GM23338 (cell line): ENCODE data around the gene BCR. TPM values are rescaled to one million over a fixed set of nuclear protein-coding genes. Genes with fewer than 3 reads are reported as not detected.
"Not testable (repeated sequence)": the region's sequence is repeated elsewhere in the genome, so short reads cannot be mapped to it uniquely, and the experiment has no call there.

ENCODE experiments used
- ATAC-seq: fragments of 200-7000 bp; cut with Tn5 transposase; 3 replicates; pipeline ENCODE4 v1.9.1; 2020
- DNase-seq: peaks from one replicate; pipeline ENCODE4 v3.0.0-alpha.2; 2015; ENCODE audit warnings: low spot score
- H2AFZ ChIP-seq: fragments of 200-600 bp; sonication (generic); 2 replicates; pipeline ENCODE4 v1.8.0; 2016; ENCODE audit warnings: antibody characterized with exemption, mild to moderate bottlenecking, moderate library complexity
- H3F3A ChIP-seq: fragments of 200-600 bp; sonication (generic); replicated peaks from 2 replicates; pipeline ENCODE4 v1.8.0; 2017; ENCODE audit warnings: antibody characterized with exemption, mixed run types, low read depth
- H3K27ac ChIP-seq: fragments of 200-600 bp; sonication (generic); 2 replicates; pipeline ENCODE4 v1.6.1; 2016; ENCODE audit warnings: low read depth
- H3K27me3 ChIP-seq: fragments of 200-600 bp; sonication (generic); 2 replicates; pipeline ENCODE4 v1.8.0; 2016; ENCODE audit warnings: mild to moderate bottlenecking, mixed run types, moderate library complexity; ENCODE audit not compliant: insufficient read depth
- H3K36me3 ChIP-seq: fragments of 200-600 bp; sonication (generic); 2 replicates; pipeline ENCODE4 v1.8.0; 2016; ENCODE audit warnings: mild to moderate bottlenecking; ENCODE audit not compliant: insufficient read depth
- H3K4me1 ChIP-seq: fragments of 200-600 bp; sonication (generic); 2 replicates; pipeline ENCODE4 v1.8.0; 2016; ENCODE audit warnings: mild to moderate bottlenecking, moderate library complexity; ENCODE audit not compliant: insufficient read depth
- H3K4me2 ChIP-seq: fragments of 200-600 bp; sonication (generic); 2 replicates; pipeline ENCODE4 v1.7.1; 2017; ENCODE audit warnings: mixed run types
- H3K4me3 ChIP-seq: fragments of 200-600 bp; sonication (generic); 2 replicates; pipeline ENCODE4 v1.6.1; 2016; ENCODE audit warnings: mixed run types
- H3K79me2 ChIP-seq: fragments of 200-600 bp; sonication (generic); replicated peaks from 2 replicates; pipeline ENCODE4 v1.8.0; 2017; ENCODE audit warnings: mild to moderate bottlenecking; ENCODE audit not compliant: insufficient read depth
- H3K9me2 ChIP-seq: fragments of 200-600 bp; sonication (generic); 2 replicates; pipeline ENCODE4 v1.8.0; 2017; ENCODE audit not compliant: insufficient read depth
- H4K20me1 ChIP-seq: fragments of 200-600 bp; sonication (generic); replicated peaks from 2 replicates; pipeline ENCODE4 v1.8.0; 2017; ENCODE audit warnings: mild to moderate bottlenecking; ENCODE audit not compliant: insufficient read depth
- H3K27ac Mint-ChIP-seq: 2 replicates; pipeline ENCODE4 v1.8.0; 2020; ENCODE audit warnings: inconsistent platforms, mild to moderate bottlenecking, moderate library complexity, mixed read lengths
- H3K27me3 Mint-ChIP-seq: 3 replicates; pipeline ENCODE4 v1.8.0; 2022; ENCODE audit warnings: low read depth, mild to moderate bottlenecking, moderate library complexity, mixed read lengths, inconsistent platforms; ENCODE audit not compliant: insufficient read depth, poor library complexity
- H3K36me3 Mint-ChIP-seq: 3 replicates; pipeline ENCODE4 v1.8.0; 2021; ENCODE audit warnings: low read depth, mild to moderate bottlenecking, inconsistent platforms, moderate library complexity, mixed read lengths
- H3K4me1 Mint-ChIP-seq: 3 replicates; pipeline ENCODE4 v1.8.0; 2020; ENCODE audit warnings: mild to moderate bottlenecking, inconsistent platforms, mixed read lengths
- H3K4me3 Mint-ChIP-seq: 3 replicates; pipeline ENCODE4 v1.8.0; 2021; ENCODE audit warnings: moderate library complexity, mild to moderate bottlenecking, inconsistent platforms, mixed read lengths
- H3K9me3 Mint-ChIP-seq: 3 replicates; pipeline ENCODE4 v1.8.0; 2020; ENCODE audit warnings: moderate library complexity, mild to moderate bottlenecking, inconsistent platforms, mixed read lengths
- CREB1 ChIP-seq: fragments of 250-450 bp; sonication (Bioruptor Pico); IDR thresholded peaks from 2 replicates; pipeline ENCODE4 v1.5.0; 2020; ENCODE audit warnings: low read depth, mild to moderate bottlenecking, moderate library complexity
- ETS1 ChIP-seq: IDR thresholded peaks from 2 replicates; pipeline ENCODE4 v1.6.1; 2016; ENCODE audit warnings: antibody characterized with exemption
- NANOG ChIP-seq: IDR thresholded peaks from 2 replicates; pipeline ENCODE4 v1.6.1; 2016; ENCODE audit warnings: antibody characterized with exemption, borderline replicate concordance
- ZNF331 ChIP-seq: fragments of 250-450 bp; sonication (Bioruptor Pico); IDR thresholded peaks from 2 replicates; pipeline ENCODE4 v1.5.0; 2020; ENCODE audit warnings: low read depth, mild to moderate bottlenecking, moderate library complexity
- polyA plus RNA-seq: library from polyadenylated mRNA; unstranded; fragments of >200 nt; fragmentation: Nextera tagmentation; extraction: Ambion mirVana; gene quantifications from 2 replicates; pipeline ENCODE4 v1.2.1, GENCODE V29; 2016
- total RNA-seq: library from RNA; depleted of rRNA; stranded (reverse); fragments of >200 nt; shearing (Covaris generic); gene quantifications from 2 replicates; pipeline ENCODE4 v1.2.3, GENCODE V29; 2014
- TF ChIP-seq, protein P1 (sequence below), 2 experiments: fragments of 200-600 bp in 1 of 2; sonication (generic) in 1 of 2; conservative IDR thresholded peaks; 2 replicates each; pipeline versions ENCODE4 v1.5.1 to v1.6.1; 2016 to 2017; ENCODE audit warnings: antibody characterized with exemption in 2 of 2, low read depth in 2 of 2, mild to moderate bottlenecking in 2 of 2, moderate library complexity in 1 of 2
- TF ChIP-seq, protein P2 (sequence below): IDR thresholded peaks from one replicate; pipeline ENCODE4 v1.6.1; 2018; ENCODE audit warnings: antibody characterized with exemption; ENCODE audit not compliant: unreplicated experiment

Gene BCR
- total and polyA plus RNA-seq, 2 experiments from 2014 or later, result 17.7 to 121 TPM

DNA sequence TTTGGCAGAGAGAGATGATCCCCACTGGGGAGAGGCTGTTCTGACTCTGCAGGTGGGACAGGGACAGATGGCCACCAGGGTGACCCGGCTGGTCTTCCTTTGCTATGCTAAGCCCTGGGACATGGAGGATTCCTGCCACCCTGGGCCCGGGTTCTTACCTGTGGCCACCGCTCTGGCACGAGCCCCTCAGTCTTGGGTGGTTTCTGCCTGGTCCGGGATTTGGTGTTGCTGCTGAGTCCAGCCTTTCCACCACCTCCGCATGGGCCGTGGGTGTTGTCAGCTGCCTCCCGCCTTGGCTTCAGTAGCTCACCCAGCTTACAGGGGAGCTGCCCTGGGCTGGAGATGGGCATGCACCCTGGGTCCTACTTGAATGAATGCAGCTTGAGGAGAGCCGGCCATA lies 138.0 kb downstream of the BCR start:
- H3K79me2 ChIP-seq, H3K9me2 ChIP-seq, H3K27ac ChIP-seq, H3K27ac Mint-ChIP-seq, H4K20me1 ChIP-seq, H3K27me3 ChIP-seq, H3K4me1 ChIP-seq, H3K4me3 ChIP-seq, H3K4me3 Mint-ChIP-seq, H3K4me2 ChIP-seq, H2AFZ ChIP-seq, DNase-seq, H3F3A ChIP-seq, H3K36me3 ChIP-seq, H3K9me3 Mint-ChIP-seq, H3K4me1 Mint-ChIP-seq, ATAC-seq: not testable (repeated sequence)
- Mint-ChIP-seq H3K27me3 (peaks cover 17% of the 10 kb centered on the region), H3K36me3 (peaks cover 16% of the 10 kb centered on the region)

DNA sequence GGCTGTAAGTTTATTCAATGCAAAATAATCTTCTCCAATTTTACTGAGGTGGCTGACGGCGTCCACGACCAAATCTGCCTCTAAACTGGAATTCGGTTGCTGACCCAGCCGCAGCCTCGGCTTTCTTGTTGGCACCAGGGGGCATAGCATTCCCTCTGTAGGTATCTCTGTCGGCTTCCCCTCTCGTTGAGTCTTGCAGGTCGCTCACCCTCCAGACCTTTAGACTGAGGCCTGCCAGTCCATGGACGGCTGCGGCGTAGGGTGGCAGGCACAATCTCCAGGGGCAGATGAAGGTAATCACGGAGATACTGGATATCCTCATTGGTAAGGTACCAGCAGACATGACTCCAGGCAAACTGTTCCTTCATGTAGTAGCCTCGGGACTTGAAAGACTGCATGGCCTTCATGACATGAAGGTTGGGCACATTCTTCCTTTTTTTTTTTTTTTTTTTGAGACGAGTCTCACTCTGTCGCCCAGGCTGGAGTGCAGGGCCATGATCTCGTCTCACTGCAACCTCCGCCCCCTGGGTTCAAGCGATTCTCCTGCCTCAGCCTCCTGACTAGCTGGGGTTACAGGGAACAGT lies 142.3 kb downstream of the BCR start:
- H3K36me3 Mint-ChIP-seq, H3K27me3 ChIP-seq, H3K9me2 ChIP-seq, H3F3A ChIP-seq, H3K4me1 Mint-ChIP-seq, H4K20me1 ChIP-seq, H3K79me2 ChIP-seq, H3K36me3 ChIP-seq, H3K4me1 ChIP-seq, H3K9me3 Mint-ChIP-seq, H3K27ac ChIP-seq, H3K4me3 ChIP-seq, H3K27ac Mint-ChIP-seq, H2AFZ ChIP-seq, H3K4me2 ChIP-seq, H3K4me3 Mint-ChIP-seq: not testable (repeated sequence)
- TF ChIP-seq, protein P1, sequence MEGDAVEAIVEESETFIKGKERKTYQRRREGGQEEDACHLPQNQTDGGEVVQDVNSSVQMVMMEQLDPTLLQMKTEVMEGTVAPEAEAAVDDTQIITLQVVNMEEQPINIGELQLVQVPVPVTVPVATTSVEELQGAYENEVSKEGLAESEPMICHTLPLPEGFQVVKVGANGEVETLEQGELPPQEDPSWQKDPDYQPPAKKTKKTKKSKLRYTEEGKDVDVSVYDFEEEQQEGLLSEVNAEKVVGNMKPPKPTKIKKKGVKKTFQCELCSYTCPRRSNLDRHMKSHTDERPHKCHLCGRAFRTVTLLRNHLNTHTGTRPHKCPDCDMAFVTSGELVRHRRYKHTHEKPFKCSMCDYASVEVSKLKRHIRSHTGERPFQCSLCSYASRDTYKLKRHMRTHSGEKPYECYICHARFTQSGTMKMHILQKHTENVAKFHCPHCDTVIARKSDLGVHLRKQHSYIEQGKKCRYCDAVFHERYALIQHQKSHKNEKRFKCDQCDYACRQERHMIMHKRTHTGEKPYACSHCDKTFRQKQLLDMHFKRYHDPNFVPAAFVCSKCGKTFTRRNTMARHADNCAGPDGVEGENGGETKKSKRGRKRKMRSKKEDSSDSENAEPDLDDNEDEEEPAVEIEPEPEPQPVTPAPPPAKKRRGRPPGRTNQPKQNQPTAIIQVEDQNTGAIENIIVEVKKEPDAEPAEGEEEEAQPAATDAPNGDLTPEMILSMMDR (conservative IDR thresholded peaks at IDR 0.05; ENCODE audit: low read depth in 2 of 2), result peak in 1 of 2 experiments; percentile 55; a peak in 2 of 4 replicates
- ATAC-seq, result peak; percentile 62
- peaks cover 16% of the 10 kb centered on the region for H3K27me3 Mint-ChIP-seq
- DNase-seq, result peak; percentile 50

- H3K27me3 ChIP-seq, H3K4me2 ChIP-seq, H2AFZ ChIP-seq, H3K36me3 Mint-ChIP-seq, H3K79me2 ChIP-seq, ATAC-seq, H3F3A ChIP-seq, H3K4me1 ChIP-seq, H3K27ac Mint-ChIP-seq, H3K9me3 Mint-ChIP-seq, DNase-seq, H3K27ac ChIP-seq, H3K36me3 ChIP-seq, H3K4me3 Mint-ChIP-seq, H3K4me3 ChIP-seq, H3K4me1 Mint-ChIP-seq, H3K9me2 ChIP-seq, H4K20me1 ChIP-seq: not testable (repeated sequence)
- H3K27me3 Mint-ChIP-seq, result peaks cover 16% of the 10 kb centered on the region
Measured at GRCh38 chr22:23323960-23324688, 143.8 kb downstream of the BCR start.

DNA sequence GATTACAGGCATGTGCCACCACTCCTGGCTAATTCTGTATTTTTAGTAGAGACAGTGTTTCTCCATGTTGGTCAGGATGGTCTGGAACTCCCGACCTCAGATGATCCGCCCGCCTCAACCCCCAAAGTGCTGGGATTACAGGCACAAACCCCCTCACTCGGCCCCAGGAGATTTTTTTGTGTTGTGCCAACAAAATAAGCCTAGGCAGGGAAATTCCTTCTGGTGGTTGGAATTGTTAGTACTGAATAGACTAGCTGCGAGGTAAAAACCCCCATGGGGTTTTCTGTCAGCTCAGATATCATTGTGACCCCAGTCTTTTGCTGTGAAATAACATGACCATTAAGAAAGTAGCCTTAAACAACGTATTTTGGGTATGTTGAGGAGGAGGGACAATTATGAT lies 144.9 kb downstream of the BCR start:
- no peak overlapping the region for H3K27ac Mint-ChIP-seq
- H4K20me1 ChIP-seq, result no peaks in the 10 kb centered on the region
- H3K27ac ChIP-seq, result no peak overlapping the region
- H3K36me3 Mint-ChIP-seq, result no peaks in the 10 kb centered on the region
- H2AFZ ChIP-seq, result no peak overlapping the region
- peaks cover 8% of the 10 kb centered on the region; the same call in 2 of the 3 replicates for H3K4me1 Mint-ChIP-seq
- no peaks in the 10 kb centered on the region for H3K79me2 ChIP-seq
- no peak overlapping the region for H3K4me3 Mint-ChIP-seq
- ATAC-seq (peak; percentile 80), DNase-seq (peak; percentile 46)
- no peak overlapping the region for H3K4me3 ChIP-seq
- H3K36me3 ChIP-seq, result no peaks in the 10 kb centered on the region
- no peaks in the 10 kb centered on the region; the same call in 2 of the 3 replicates for H3K9me3 Mint-ChIP-seq
- no peaks in the 10 kb centered on the region for H3K4me1 ChIP-seq
- no peaks in the 10 kb centered on the region for H3K9me2 ChIP-seq
- no peak overlapping the region for H3K4me2 ChIP-seq
- H3K27me3 Mint-ChIP-seq, result peaks cover 16% of the 10 kb centered on the region
- no peaks in the 10 kb centered on the region for H3F3A ChIP-seq
- H3K27me3 ChIP-seq, result no peaks in the 10 kb centered on the region
- TF ChIP-seq ZNF331 (CRISPR knock-in tag), result no peak
- TF ChIP-seq, protein P2, sequence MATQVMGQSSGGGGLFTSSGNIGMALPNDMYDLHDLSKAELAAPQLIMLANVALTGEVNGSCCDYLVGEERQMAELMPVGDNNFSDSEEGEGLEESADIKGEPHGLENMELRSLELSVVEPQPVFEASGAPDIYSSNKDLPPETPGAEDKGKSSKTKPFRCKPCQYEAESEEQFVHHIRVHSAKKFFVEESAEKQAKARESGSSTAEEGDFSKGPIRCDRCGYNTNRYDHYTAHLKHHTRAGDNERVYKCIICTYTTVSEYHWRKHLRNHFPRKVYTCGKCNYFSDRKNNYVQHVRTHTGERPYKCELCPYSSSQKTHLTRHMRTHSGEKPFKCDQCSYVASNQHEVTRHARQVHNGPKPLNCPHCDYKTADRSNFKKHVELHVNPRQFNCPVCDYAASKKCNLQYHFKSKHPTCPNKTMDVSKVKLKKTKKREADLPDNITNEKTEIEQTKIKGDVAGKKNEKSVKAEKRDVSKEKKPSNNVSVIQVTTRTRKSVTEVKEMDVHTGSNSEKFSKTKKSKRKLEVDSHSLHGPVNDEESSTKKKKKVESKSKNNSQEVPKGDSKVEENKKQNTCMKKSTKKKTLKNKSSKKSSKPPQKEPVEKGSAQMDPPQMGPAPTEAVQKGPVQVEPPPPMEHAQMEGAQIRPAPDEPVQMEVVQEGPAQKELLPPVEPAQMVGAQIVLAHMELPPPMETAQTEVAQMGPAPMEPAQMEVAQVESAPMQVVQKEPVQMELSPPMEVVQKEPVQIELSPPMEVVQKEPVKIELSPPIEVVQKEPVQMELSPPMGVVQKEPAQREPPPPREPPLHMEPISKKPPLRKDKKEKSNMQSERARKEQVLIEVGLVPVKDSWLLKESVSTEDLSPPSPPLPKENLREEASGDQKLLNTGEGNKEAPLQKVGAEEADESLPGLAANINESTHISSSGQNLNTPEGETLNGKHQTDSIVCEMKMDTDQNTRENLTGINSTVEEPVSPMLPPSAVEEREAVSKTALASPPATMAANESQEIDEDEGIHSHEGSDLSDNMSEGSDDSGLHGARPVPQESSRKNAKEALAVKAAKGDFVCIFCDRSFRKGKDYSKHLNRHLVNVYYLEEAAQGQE, result no peak
- no peak for TF ChIP-seq CREB1 (CRISPR knock-in tag)
- no peak for TF ChIP-seq NANOG
- no peak for TF ChIP-seq ETS1
